Loucy (cell line): ENCODE data around the gene TEPSIN.

Experiments
- EZH2phosphoT487 ChIP-seq: fragments of 200-600 bp; IDR thresholded peaks from 2 replicates; pipeline ENCODE4 v1.6.1; 2018; ENCODE audit warnings: antibody characterized with exemption, mild to moderate bottlenecking, moderate library complexity, borderline replicate concordance
- TF ChIP-seq, protein P1 (sequence below): fragments of 200-600 bp; sonication (generic); conservative IDR thresholded peaks from 2 replicates; pipeline ENCODE4 v1.5.1; 2014; ENCODE audit warnings: mild to moderate bottlenecking, antibody characterized with exemption, low read length

DNA sequence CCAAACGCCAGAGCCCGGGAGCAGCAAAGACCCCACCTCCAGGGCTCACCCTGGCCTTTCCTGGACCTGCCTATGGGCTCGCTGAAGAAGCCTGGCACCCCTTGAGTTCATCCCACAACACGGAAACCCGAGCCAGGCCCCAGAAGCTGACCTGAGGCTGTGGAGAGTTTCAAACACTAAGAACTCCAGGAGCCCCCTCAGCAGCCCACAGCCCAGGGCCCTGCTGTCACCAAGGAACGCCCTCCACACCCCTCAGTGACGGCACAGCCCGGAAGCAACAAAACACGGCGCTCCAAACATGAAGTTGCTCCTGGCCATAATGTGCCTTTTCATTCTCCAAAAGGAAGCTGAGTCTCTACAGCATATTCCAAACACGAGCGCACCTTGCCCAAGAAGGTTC lies 47.0 kb upstream of the TEPSIN start:
- TF ChIP-seq, protein P1, sequence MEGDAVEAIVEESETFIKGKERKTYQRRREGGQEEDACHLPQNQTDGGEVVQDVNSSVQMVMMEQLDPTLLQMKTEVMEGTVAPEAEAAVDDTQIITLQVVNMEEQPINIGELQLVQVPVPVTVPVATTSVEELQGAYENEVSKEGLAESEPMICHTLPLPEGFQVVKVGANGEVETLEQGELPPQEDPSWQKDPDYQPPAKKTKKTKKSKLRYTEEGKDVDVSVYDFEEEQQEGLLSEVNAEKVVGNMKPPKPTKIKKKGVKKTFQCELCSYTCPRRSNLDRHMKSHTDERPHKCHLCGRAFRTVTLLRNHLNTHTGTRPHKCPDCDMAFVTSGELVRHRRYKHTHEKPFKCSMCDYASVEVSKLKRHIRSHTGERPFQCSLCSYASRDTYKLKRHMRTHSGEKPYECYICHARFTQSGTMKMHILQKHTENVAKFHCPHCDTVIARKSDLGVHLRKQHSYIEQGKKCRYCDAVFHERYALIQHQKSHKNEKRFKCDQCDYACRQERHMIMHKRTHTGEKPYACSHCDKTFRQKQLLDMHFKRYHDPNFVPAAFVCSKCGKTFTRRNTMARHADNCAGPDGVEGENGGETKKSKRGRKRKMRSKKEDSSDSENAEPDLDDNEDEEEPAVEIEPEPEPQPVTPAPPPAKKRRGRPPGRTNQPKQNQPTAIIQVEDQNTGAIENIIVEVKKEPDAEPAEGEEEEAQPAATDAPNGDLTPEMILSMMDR = no peak
- TF ChIP-seq EZH2phosphoT487 = no peak
